HG02885 (cell line): Measurements from ENCODE around the gene SYDE1.

Experiments
- ATAC-seq: cut with Tn5 transposase; IDR thresholded peaks from one replicate; pipeline ENCODE4 v1.9.1; 2021; ENCODE audit warnings: mild to moderate bottlenecking; ENCODE audit not compliant: unreplicated experiment, poor library complexity

SYDE1 gene

GRCh38 chr19:15123031-15123890, 16.1 kb downstream of the SYDE1 start:
- no peak for ATAC-seq

GRCh38 chr19:15123900-15124299, 16.7 kb downstream of the SYDE1 start:
- ATAC-seq, result no peak

GRCh38 chr19:15124572-15125231, 17.5 kb downstream of the SYDE1 start:
- ATAC-seq, result peak; percentile 0

GRCh38 chr19:15125232-15126067, 18.2 kb downstream of the SYDE1 start:
- peak; percentile 91 for ATAC-seq

DNA sequence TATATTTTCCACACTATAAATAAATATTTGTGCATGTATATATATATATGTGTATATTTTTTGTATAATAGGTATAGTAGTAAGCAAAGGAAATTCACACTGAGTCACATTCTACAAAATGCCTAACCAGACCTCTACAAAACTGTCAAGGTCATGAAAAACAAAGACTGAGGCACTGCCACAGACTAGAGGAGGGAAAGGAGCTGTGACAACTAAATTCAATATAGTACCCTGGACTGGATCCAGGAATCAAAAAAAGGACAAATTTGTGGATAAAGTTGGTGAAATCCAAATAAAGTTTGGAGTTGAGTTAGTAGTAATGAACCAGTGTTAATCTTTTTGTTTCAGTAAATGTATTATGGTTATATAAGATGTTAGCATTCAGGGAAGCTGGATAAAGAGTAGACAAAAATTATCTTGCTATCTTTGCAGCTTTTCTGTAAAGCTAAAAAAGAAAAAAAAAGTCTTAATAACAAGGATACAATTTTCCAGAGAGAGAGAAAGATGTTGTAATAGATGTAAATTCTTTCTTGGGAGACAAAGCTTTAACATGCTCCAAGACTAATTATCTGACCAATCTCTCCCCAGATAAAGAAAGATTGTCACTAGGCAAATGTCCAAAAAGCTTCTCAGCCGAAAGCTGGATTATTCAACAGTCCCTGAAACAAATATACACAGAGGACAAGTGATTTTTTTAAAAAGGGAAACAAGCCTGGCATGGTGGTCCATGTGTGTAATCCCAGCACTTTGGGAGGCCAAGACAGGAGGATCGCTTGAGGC, 19.1 kb downstream of the SYDE1 start:
- ATAC-seq, result no peak

DNA sequence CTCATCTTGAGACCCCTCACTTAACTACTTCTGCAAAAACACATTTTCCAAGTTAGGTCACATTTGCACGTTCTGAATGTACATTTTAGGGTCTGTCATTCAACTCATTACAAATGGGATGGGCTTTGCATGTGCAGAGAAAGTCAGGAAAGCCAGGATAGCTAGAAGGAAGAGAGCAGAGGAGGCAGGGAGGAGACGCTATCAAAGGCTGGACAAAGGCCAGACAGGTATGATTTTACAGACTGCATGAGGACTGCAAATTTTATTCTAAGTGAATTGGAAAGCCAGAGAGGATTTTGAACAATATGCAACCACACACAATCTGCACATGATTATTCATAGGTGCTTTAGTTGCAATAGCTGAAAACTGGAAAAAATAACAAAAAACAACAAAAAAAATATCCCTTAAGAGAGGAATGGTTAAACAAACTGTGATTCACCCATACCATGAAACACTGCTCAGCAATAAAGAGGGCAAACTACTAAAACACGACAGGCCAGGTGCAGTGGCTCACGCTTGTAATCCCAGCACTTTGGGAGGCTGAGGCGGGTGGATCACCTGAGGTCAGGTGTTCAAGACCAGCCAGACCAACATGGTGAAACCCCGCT, 21.1 kb downstream of the SYDE1 start:
- ATAC-seq, result no peak

DNA sequence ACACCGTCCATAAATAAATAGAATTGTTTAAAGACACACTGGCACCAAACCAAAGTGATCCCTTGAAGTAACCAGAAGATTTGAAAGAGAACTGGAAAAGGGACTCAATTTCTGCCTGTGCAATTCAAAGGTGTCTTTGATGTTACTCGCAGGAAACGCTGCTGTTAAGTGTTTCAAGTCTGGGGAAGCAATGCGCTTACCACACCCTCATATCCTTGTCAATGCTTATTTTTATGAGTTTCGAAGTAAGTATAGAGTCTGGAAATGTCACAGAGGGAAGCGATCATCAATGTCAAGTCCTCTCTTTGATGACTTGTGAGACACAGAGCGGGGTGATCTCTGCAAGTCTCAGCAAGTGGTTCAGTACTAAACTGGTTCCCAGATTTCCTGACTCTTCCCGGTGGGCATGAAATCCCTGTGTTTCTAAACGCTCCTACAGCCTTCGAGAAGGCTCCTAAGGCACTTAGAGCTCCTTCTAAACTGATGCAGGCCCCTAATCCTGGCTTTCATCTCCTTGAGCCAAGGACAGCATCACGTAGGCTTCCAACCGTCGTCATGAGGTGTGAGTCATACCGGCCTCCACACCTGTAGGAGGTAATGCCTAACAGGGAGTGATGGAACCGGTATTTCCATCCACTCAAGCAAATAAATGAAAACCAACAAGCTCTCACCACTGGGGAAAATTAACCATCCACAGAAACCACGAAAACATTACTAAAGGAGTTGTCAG, 22.8 kb downstream of the SYDE1 start:
- ATAC-seq, result no peak

GRCh38 chr19:15136234-15136954, 29.2 kb downstream of the SYDE1 start:
- ATAC-seq, result no peak

DNA sequence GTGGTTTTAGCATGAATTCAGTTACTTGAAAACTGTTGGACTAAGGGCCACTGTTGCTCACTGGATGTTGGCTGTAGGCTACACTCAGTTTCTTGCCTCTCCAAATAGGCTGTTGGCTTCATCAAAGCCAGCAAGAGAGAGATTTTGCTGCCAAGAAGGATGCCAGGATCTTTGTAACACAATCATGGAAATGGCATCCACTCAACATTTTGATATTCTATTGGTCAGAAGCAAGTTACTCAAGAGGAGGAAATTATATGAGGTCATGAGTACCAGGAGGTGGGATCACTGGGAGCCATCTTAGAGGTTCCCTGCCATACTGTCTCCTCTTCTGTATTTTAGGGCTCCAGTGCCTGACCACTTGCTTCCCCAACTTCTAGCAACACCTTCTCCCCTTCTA, 30.6 kb downstream of the SYDE1 start:
- ATAC-seq, result no peak

DNA sequence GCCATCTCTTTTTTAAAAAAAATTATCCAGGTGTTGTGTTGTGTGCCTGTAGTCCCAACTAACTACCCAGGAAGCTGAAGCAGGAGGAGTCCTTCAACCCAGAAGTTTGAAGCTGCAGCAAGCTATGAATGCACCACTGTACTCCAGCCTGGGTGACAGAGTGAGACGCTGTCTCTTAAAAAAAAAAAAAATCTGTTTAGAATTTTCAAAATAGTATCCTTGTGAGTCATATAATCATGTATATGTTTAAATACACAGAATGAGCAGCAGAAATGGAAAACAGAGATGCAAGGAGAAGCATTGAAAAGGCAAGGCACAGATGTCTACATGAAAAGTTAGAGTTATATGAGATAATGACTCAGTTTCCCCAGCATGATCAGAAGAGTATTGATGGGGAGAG, 31.2 kb downstream of the SYDE1 start:
- ATAC-seq, result no peak

DNA sequence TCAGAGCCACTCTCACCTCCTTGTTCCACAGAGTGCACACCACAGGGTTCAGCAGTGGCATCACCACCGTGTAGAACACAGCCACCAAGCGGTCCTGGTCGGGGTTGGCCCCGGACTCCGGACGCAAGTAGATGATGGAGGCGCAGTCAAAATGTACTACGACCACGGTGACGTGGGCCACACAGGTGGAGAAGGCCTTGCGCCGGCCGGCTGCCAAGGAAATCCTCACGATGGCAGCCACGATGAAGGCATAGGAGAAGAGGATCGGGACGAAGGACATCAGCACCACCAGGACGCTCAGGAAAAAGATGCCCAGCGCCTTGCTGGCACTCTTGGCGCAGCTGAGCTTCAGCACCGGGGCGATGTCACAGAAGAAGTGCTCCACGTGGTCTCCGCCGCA, 33.9 kb downstream of the SYDE1 start:
- ATAC-seq, result no peak

GRCh38 chr19:15142313-15142712, 35.1 kb downstream of the SYDE1 start:
- no peak for ATAC-seq

GRCh38 chr19:15144046-15144646, 36.9 kb downstream of the SYDE1 start:
- ATAC-seq, result no peak

- ATAC-seq, result no peak
These were observed 39.9 kb downstream of the SYDE1 start for GRCh38 chr19:15147090-15147489.

- ATAC-seq, result no peak
These were observed 42.5 kb downstream of the SYDE1 start for GRCh38 chr19:15149737-15150136.

- no peak for ATAC-seq
These were observed 46.9 kb downstream of the SYDE1 start for GRCh38 chr19:15154002-15154612.

GRCh38 chr19:15155296-15155695, 48.1 kb downstream of the SYDE1 start:
- ATAC-seq, result no peak

GRCh38 chr19:15156391-15156790, 49.2 kb downstream of the SYDE1 start:
- ATAC-seq, result no peak
